GM12875 (cell line): ENCODE measurements around the gene SSX4B.
"Not testable (repeated sequence)": the region's sequence is repeated elsewhere in the genome, so short reads cannot be mapped to it uniquely, and the experiment has no call there.

Source experiments
- H3K4me3 ChIP-seq: one replicate; pipeline ENCODE4 v1.5.1; 2011; ENCODE audit warnings: low read depth, low read length, control low read depth
- TF ChIP-seq, protein P1 (sequence below): IDR thresholded peaks from 2 replicates; pipeline ENCODE4 v1.5.1; 2011; ENCODE audit warnings: low read depth, mild to moderate bottlenecking, control low read depth, inconsistent platforms, low read length, moderate library complexity, borderline replicate concordance; ENCODE audit not compliant: insufficient read depth

The SSX4B gene

DNA sequence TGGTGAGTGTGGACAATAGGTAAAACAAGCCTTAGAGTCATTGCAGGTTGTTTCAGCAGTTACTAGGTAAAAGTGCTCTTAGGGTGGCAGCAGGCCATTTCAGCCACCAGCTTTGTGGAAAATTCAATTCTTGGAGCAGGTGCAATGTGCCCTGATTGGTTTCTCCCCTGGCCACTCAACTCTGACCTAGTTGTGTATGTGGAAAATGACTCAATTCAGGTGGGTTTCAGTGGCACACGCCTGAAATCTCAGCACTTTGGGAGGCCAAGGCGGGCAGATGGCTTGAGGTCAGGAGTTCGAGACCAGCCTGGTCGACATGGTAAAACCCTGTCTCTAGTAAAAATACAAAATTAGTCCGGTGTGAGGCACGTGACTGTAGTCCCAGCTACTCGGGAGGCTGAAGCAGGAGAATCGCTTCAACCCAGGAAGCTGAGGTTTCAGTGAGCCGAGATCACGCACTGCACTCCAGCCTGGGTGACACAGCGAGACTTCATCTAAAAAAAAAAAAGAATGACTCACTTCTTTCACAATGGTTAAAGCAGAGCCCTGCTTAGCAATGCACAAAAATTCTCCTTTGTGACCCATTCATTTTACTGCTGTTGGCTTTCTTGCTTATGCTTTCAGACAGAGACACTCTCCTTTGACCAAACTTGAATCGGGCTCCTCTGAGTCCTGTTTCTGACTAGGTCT is 15.4 kb upstream of the SSX4B start:
- not testable (repeated sequence) for H3K4me3 ChIP-seq

DNA sequence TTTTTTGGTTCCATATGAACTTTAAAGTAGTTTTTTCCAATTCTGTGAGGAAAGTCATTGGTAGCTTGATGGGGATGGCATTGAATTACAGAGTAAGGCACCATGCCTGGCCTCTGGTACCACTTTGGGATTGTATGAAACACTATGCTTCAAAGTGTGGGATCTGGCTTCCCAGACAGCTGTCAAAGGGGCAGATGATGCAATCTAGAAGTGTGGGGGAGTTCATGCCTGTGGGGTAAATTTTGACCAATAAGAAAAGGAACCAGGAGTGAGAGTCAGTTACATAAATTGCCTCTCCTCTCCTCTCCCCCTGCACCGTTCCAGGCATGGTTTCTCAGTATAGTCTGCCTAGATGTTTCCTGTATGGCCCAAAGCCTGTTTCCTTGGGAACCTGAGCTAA is 13.9 kb downstream of the SSX4B start:
- not testable (repeated sequence) for H3K4me3 ChIP-seq

DNA sequence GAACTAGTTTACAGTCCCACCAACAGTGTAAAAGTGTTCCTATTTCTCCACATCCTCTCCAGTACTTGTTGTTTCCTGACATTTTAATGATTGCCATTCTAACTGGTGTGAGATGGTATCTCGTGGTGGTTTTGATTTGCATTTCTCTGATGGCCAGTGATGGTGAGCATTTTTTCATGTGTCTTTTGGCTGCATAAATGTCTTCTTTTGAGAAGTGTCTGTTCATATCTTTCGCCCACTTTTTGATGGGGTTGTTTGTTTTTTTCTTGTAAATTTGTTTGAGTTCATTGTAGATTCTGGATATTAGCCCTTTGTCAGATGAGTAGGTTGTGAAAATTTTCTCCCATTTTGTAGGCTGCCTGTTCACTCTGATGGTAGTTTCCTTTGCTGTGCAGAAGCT is 14.8 kb downstream of the SSX4B start:
- not testable (repeated sequence) for H3K4me3 ChIP-seq

DNA sequence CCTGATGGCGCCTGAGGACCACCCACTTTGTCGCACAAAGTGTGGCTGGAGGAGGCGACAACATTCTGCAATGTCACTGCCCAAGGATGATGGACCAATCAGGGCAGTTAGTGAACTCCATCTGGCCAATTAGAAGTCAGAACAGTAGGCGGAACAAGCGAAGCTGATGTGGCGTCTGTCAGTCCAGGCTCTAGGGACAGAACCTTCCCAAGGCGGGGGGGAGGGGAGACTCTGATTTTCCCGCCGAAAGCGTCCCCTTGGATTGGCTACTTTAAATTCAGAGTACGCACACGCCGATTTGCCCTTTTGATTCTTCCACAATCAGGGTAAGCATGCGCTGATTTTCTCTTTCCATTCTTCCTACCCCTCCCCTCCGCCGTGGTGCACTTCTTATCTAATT is 28.5 kb downstream of the SSX4B start, which contains the start of gene SSX4:
TSS of gene SSX4 (plus strand) at position 301 of the 400 bp plus-strand sequence. CDS start 515 bp downstream, outside the sequence.
- H3K4me3 ChIP-seq = not testable (repeated sequence)

DNA sequence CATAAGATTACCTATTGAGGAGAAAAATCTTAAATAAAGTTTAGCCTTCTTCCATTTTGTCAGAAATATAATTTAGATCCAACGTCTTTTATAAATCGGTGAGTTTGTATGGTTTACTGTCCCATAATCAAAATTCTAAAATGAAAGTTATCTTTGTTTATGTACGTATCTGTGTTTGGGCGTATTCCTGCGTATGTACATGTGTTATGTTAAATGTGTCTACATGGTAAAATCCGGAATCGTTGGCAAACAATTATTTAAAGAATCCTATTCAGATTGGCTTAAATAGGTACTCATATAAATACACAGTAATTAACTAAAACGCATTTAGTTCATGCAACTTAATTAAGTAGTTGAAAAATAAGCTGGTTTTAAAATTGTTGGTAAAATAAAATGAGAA is 41.4 kb downstream of the SSX4B start:
- H3K4me3 ChIP-seq = not testable (repeated sequence)

DNA sequence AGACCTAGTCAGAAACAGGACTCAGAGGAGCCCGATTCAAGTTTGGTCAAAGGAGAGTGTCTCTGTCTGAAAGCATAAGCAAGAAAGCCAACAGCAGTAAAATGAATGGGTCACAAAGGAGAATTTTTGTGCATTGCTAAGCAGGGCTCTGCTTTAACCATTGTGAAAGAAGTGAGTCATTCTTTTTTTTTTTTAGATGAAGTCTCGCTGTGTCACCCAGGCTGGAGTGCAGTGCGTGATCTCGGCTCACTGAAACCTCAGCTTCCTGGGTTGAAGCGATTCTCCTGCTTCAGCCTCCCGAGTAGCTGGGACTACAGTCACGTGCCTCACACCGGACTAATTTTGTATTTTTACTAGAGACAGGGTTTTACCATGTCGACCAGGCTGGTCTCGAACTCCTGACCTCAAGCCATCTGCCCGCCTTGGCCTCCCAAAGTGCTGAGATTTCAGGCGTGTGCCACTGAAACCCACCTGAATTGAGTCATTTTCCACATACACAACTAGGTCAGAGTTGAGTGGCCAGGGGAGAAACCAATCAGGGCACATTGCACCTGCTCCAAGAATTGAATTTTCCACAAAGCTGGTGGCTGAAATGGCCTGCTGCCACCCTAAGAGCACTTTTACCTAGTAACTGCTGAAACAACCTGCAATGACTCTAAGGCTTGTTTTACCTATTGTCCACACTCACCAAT is 43.9 kb downstream of the SSX4B start:
- H3K4me3 ChIP-seq = not testable (repeated sequence)

DNA sequence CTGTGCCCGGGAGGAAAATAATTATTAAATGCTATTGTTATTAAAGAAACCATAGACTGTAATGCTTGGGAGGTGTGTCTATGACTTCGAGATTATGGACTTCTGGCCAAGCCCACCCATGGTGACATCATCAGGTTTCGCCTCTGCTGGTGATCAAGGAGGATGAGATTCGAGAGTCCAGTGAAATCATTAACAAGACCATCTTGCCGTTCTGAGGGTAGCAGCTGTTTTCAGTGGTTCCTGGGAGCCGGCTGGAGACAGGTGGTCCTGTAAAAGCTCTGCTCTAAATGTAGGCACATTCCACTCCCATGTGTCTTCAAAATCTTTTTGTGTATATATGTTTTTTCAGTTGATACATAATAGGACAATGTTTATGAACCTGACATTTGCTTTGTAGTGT is 52.5 kb downstream of the SSX4B start:
- not testable (repeated sequence) for H3K4me3 ChIP-seq

DNA sequence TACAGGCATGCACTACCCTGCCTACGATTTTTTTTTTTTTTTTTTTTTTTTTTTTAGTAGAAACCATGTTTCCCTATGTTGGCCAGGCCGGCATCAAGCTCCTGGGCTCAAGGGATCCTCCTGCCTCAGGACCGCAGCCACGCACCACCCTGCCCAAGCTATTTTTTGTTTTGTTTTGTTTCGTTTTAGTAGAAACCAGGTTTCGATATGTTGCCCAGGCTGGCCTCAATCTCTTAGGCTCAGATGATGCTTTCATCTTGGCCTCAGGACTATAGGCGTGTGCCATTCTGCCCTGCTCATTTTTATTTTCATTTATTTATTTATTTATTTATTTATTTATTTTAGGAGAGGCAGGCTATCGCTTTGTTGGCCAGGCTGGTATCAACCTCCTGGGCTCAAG is 54.1 kb downstream of the SSX4B start:
- TF ChIP-seq, protein P1, sequence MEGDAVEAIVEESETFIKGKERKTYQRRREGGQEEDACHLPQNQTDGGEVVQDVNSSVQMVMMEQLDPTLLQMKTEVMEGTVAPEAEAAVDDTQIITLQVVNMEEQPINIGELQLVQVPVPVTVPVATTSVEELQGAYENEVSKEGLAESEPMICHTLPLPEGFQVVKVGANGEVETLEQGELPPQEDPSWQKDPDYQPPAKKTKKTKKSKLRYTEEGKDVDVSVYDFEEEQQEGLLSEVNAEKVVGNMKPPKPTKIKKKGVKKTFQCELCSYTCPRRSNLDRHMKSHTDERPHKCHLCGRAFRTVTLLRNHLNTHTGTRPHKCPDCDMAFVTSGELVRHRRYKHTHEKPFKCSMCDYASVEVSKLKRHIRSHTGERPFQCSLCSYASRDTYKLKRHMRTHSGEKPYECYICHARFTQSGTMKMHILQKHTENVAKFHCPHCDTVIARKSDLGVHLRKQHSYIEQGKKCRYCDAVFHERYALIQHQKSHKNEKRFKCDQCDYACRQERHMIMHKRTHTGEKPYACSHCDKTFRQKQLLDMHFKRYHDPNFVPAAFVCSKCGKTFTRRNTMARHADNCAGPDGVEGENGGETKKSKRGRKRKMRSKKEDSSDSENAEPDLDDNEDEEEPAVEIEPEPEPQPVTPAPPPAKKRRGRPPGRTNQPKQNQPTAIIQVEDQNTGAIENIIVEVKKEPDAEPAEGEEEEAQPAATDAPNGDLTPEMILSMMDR = no peak
- no peak overlapping the region for H3K4me3 ChIP-seq

DNA sequence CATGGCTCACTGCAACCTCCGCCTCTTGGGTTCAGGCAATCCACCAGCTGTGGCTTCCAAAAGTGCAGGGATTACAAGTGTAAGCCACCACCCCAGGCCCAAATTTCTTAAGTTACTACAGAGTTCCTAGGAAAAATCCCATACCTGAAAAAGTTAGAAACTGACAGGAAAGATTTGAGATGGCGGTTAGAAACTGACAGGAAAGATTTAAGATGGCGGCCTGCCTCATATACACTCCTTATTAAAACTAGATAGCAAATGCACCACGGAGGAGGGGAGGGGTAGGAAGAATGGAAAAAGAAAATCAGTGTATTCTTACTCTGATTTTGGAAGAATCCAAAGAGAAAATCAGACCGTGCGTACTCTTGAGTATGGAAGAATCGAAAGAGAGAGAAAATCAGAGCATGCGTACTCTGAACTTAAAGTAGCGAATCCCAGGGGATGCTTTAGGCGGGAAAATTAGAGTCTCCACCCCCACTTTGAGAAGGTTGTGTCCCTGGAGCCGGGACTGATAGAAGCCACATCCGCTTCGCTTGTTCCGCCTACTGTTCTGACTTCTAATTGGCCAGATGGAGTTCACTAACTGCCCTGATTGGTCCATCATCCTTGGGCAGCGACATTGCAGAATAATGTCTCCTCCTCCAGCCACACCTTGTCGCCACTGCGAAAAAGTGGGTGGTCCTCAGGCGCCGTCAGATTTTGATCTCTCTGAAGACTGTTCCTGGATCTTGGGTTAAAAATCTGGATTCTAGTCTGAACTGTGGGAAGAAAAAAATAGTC is 55.3 kb downstream of the SSX4B start, which contains the start of gene SSX3:
TSS of gene SSX3 (minus strand) at position 389 of the 780 bp plus-strand sequence. CDS start 1,454 bp downstream, outside the sequence.
- H3K4me3 ChIP-seq = not testable (repeated sequence)
